K562 (cell line): ENCODE data around the gene CCDC97. TPM values are rescaled to one million over a fixed set of nuclear protein-coding genes. Genes with fewer than 3 reads are reported as not detected.

Source experiments
- CREB1 ChIP-seq, 2 experiments: sonication (generic) in 1 of 2; formaldehyde crosslinking in 1 of 2; IDR thresholded peaks; 2 replicates each; pipeline versions ENCODE4 v1.6.1 to v1.8.0; 2012 to 2022; ENCODE audit warnings: inconsistent platforms in 1 of 2, mild to moderate bottlenecking in 1 of 2, missing genetic modification reagents in 1 of 2, moderate library complexity in 1 of 2
- GTF2E2 ChIP-seq: fragments of 200-800 bp; sonication (Bioruptor generic); IDR thresholded peaks from 2 replicates; pipeline ENCODE4 v1.6.1; 2016; ENCODE audit warnings: missing genetic modification characterization, missing compliant biosample characterization
- HDAC1 ChIP-seq, 2 experiments: fragments of 450-650 bp; IDR thresholded peaks; 2 replicates each; pipeline ENCODE4 v1.6.1; 2016 to 2017; ENCODE audit warnings: inconsistent platforms in 1 of 2, mild to moderate bottlenecking in 1 of 2, moderate library complexity in 1 of 2
- KDM1A ChIP-seq, 2 experiments: fragments of 450-650 bp; IDR thresholded peaks; 2 replicates each; pipeline ENCODE4 v1.6.1; 2016; ENCODE audit warnings: mild to moderate bottlenecking in 2 of 2
- PHF8 ChIP-seq: fragments of 200-600 bp; sonication (generic); IDR thresholded peaks from 2 replicates; pipeline ENCODE4 v1.6.1; 2012; ENCODE audit warnings: mixed run types, mild to moderate bottlenecking, inconsistent platforms, low read length, moderate library complexity, borderline replicate concordance
- POLR2H ChIP-seq: IDR thresholded peaks from 2 replicates; pipeline ENCODE4 v1.6.1; 2016; ENCODE audit warnings: missing genetic modification characterization, low read depth, mild to moderate bottlenecking, control low read depth, missing compliant biosample characterization, moderate library complexity
- PURB ChIP-seq: sonication (generic); formaldehyde crosslinking; IDR thresholded peaks from 2 replicates; pipeline ENCODE4 v1.9.0; 2021; ENCODE audit warnings: low read depth, mild to moderate bottlenecking, missing genetic modification reagents
- RBBP5 ChIP-seq: fragments of 200-600 bp; sonication (generic); IDR thresholded peaks from 2 replicates; pipeline ENCODE4 v1.6.1; 2012; ENCODE audit warnings: borderline replicate concordance, mild to moderate bottlenecking, low read length, control low read depth, inconsistent platforms; ENCODE audit not compliant: insufficient read depth, poor library complexity, severe bottlenecking
- RBM34 ChIP-seq: fragments of 200-400 bp; formaldehyde crosslinking; IDR thresholded peaks from 2 replicates; pipeline ENCODE4 v1.6.1; 2018; ENCODE audit warnings: low read length, borderline replicate concordance; ENCODE audit not compliant: insufficient read depth
- SAP30 ChIP-seq: fragments of 200-600 bp; sonication (generic); IDR thresholded peaks from 2 replicates; pipeline ENCODE4 v1.6.1; 2012; ENCODE audit warnings: borderline replicate concordance, low read depth, mild to moderate bottlenecking, moderate library complexity, low read length, control low read depth, inconsistent platforms; ENCODE audit not compliant: insufficient read depth, poor library complexity, severe bottlenecking
- SMAD1 ChIP-seq: fragments of 150-350 bp; IDR thresholded peaks from 2 replicates; pipeline ENCODE4 v1.6.1; 2014; ENCODE audit warnings: low read length, low read depth; ENCODE audit not compliant: partially characterized antibody
- TAL1 ChIP-seq: fragments of 450-650 bp; IDR thresholded peaks from 2 replicates; pipeline ENCODE4 v1.6.1; 2016; ENCODE audit warnings: mild to moderate bottlenecking
- TEAD4 ChIP-seq, 2 experiments: sonication (generic) in 1 of 2; formaldehyde crosslinking in 1 of 2; IDR thresholded peaks; 2 replicates each; pipeline versions ENCODE4 v1.6.1 to v1.8.0; 2012 to 2022; ENCODE audit warnings: borderline replicate concordance in 1 of 2, inconsistent platforms in 1 of 2, low read length in 1 of 2, mild to moderate bottlenecking in 1 of 2, missing genetic modification reagents in 1 of 2
- polyA plus RNA-seq, 8 experiments: library from polyadenylated mRNA; depleted of rRNA in 4 of 8; stranded (reverse) in 5 of 8; unstranded in 3 of 8; fragments of >200 nt; fragmentation: Nextera tagmentation in 2 of 8; fragmentation: Illumina TruSeq in 1 of 8; extraction: Ambion mirVana in 2 of 8; extraction: Trizol in 1 of 8; gene quantifications; 2 replicates each; pipeline versions ENCODE4 v1.2.1 to v1.2.3, GENCODE V29; 2011 to 2014; ENCODE audit warnings: inconsistent platforms in 1 of 8, missing spikeins in 1 of 8
- total RNA-seq, 7 experiments: library from RNA; depleted of rRNA in 6 of 7; stranded (reverse); fragments of >200 nt in 6 of 7; fragmentation: Illumina TruSeq in 2 of 7; extraction: Trizol in 2 of 7; gene quantifications; 2 replicates each; pipeline versions ENCODE4 v1.2.1 to v1.2.3, GENCODE V29; 2011 to 2021; ENCODE audit warnings: low replicate concordance in 1 of 7
- TF ChIP-seq, protein P1 (sequence below), 2 experiments: fragments of 450-650 bp; IDR thresholded peaks; 2 replicates each; pipeline ENCODE4 v1.6.1; 2016
- TF ChIP-seq, protein P2 (sequence below): fragments of 250-450 bp; sonication (Bioruptor Pico); IDR thresholded peaks from 2 replicates; pipeline ENCODE4 v1.5.0; 2021; ENCODE audit warnings: mild to moderate bottlenecking, moderate library complexity
- TF ChIP-seq, protein P3 (sequence below): fragments of 450-650 bp; IDR thresholded peaks from 2 replicates; pipeline ENCODE4 v1.6.1; 2014; ENCODE audit warnings: low read depth, mild to moderate bottlenecking, moderate library complexity, borderline replicate concordance

Gene CCDC97
- total and polyA plus RNA-seq, 9 of the 15 experiments (the other 6 are each of a cell fraction or from before 2014, with no cell fraction given): 0.60 to 16.5 (median 7.0) TPM

DNA sequence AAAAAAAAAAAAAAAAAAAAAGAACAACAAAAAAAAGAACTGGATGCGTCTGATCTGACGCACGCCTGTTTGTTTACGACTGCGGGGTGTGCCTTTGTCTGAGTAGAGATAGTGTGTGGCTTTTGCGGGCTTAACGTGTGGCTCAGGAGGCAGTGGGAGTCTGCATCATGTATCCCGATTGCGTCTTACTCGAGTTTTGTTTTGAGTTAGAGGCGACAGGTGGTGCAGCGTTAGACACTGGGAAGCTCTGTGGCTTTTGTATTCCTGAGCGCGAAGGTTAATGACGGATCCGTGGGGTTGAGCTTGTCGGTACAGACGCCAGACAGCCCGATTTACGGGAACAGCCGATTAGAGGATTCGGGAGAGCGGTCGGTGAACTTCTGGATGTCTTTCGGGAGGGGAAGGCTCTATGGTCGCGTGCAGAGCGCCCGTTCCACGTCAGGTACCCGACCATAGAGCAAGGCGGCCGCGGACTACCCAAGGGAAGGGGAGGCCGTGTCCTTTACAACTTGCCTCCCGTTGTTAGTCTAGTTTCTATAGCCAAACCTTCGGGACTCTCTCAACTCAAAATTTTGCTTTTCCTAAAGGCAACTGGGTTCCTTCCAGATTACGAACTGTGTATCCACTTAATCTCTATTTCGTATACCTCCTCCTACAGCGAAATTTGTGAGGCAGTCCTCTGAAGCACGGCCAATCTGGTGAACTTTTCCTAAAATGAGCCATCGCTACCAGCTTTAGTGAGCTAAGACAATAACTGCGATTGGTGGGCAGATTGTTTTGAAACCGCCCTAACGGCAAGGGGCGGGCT lies 46.7 kb upstream of the CCDC97 start (continued):
- TF ChIP-seq PHF8: peak; percentile 52; the same call in 1 of the 2 replicates
- TF ChIP-seq KDM1A (IDR thresholded peaks at IDR 0.05): peak; percentile 20 to 58; a peak in 1 of 4 replicates
- TF ChIP-seq GTF2E2 (tag): no peak
- peak; percentile 45 for TF ChIP-seq TEAD4 (IDR thresholded peaks at IDR 0.05; ENCODE audit: low read length)
- TF ChIP-seq TEAD4 (CRISPR knock-in tag; IDR thresholded peaks at IDR 0.05; ENCODE audit: borderline replicate concordance): no peak
- TF ChIP-seq, protein P1, sequence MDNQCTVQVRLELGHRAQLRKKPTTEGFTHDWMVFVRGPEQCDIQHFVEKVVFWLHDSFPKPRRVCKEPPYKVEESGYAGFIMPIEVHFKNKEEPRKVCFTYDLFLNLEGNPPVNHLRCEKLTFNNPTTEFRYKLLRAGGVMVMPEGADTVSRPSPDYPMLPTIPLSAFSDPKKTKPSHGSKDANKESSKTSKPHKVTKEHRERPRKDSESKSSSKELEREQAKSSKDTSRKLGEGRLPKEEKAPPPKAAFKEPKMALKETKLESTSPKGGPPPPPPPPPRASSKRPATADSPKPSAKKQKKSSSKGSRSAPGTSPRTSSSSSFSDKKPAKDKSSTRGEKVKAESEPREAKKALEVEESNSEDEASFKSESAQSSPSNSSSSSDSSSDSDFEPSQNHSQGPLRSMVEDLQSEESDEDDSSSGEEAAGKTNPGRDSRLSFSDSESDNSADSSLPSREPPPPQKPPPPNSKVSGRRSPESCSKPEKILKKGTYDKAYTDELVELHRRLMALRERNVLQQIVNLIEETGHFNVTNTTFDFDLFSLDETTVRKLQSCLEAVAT (IDR thresholded peaks at IDR 0.05): peak in 1 of 2 experiments; percentile 85; a peak in 3 of 4 replicates
- TF ChIP-seq CREB1 (IDR thresholded peaks at IDR 0.05): peak; percentile 32; the same call in 1 of the 2 replicates
- no peak for TF ChIP-seq CREB1 (CRISPR knock-in tag; IDR thresholded peaks at IDR 0.05)
- TF ChIP-seq HDAC1 (IDR thresholded peaks at IDR 0.05): peak in 1 of 2 experiments; percentile 30; a peak in 1 of 4 replicates
- TF ChIP-seq PURB (CRISPR knock-in tag): no peak
- peak; percentile 66 for TF ChIP-seq RBBP5
- TF ChIP-seq TAL1: peak; percentile 20; the same call in 1 of the 2 replicates
- peak; percentile 91 for TF ChIP-seq POLR2H (tag)
- no peak for TF ChIP-seq RBM34
- TF ChIP-seq SMAD1: peak; percentile 76
- TF ChIP-seq SAP30: peak; percentile 56
- TF ChIP-seq, protein P2, sequence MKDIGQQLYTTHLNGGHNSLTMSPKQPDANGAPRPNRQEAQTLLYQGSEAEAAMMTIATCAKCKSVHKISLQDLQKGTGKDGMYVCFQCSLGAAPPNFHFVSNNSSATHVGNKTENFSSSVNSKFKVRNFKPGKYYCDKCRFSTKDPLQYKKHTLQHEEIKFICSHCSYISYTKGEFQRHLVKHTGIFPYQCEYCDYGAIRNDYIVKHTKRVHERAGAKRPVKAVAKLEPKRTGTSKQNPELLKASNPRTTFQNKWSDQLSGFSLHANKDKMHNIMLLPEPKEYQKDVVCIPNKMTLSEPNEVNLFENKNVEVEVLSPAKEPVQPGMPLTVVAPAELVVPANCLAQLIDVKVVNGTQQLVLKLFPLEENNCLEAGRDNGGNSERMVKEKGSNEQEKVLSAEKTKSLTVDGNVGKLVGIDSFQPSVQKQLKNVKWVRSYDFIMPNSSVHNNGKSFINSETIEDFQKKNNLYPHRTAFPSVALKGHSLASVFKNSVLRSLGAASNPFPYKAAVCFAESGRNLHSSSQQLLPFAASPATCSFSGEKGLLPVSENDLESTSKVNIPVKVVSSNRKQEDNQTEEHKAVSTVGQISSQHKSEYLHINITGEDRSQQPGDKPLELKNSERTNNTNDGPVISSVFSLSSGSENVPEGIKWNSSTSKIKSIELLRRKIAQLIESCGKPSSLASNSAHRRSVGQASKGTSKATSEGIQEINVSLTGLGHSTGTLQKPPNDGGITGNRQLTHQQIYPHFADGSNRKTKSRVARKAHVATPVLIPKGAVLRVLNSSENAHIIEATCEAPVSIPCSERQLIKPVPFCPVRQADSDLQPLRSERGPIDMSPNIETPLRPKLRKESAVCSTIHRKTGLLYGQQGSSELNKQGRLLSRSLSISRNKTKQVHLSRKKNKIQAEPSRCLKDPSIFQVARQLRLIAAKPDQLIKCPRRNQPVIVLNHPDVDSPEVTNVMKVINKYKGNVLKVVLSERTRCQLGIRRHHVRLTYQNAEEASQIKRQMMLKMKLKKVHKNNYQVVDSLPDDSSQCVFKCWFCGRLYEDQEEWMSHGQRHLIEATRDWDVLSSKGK (CRISPR knock-in tag): no peak
- TF ChIP-seq, protein P3, sequence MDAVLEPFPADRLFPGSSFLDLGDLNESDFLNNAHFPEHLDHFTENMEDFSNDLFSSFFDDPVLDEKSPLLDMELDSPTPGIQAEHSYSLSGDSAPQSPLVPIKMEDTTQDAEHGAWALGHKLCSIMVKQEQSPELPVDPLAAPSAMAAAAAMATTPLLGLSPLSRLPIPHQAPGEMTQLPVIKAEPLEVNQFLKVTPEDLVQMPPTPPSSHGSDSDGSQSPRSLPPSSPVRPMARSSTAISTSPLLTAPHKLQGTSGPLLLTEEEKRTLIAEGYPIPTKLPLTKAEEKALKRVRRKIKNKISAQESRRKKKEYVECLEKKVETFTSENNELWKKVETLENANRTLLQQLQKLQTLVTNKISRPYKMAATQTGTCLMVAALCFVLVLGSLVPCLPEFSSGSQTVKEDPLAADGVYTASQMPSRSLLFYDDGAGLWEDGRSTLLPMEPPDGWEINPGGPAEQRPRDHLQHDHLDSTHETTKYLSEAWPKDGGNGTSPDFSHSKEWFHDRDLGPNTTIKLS: peak; percentile 51; the same call in 1 of the 2 replicates
